Retina (tissue), 1 donor: ENCODE data around the gene RAVER2.
A peak's percentile ranks its signal among the peaks of the same experiment; 100 is the strongest.
"Not testable (repeated sequence)": the region's sequence is repeated elsewhere in the genome, so short reads cannot be mapped to it uniquely, and the experiment has no call there.

Experiments used
- DNase-seq: peaks from one replicate; pipeline ENCODE4 v3.0.0-alpha.2; 2016

RAVER2 gene

DNA sequence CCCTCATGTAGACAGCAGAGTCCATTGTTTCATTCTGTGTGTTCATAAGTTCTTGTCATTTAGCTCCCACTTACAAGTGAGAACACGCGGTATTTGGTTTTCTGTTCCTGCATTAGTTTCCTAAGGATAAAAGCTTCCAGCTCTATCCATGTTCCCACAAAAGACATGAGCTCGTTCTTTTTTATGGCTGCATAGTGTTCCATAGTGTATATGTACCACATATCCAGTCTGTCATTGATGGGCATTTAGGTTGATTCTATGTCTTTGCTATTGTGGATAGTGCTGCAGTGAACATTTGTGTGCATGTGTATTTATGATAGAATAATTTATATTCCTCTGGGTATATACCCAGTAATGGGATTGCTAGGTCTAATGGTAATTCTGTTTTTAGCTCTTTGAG lies 75.7 kb downstream of the RAVER2 start:
- not testable (repeated sequence) for DNase-seq

DNA sequence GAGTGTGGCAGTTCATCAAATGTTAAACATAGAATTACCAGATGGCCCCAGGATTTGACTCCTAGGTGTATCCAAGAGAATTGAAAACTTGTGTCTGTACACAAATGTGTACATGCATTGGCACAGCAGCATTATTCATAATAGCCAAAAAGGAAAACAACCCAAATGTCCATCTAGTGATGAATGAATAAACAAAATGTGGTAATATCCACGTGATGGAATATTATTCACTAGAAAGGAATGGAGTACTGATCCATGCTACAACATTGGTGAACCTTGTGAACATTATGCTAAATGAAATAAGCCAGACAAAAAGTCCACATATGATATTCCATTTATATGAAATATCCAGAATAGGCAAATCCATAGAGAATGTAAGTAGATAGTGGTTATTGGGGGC lies 77.7 kb downstream of the RAVER2 start:
- no peak for DNase-seq

DNA sequence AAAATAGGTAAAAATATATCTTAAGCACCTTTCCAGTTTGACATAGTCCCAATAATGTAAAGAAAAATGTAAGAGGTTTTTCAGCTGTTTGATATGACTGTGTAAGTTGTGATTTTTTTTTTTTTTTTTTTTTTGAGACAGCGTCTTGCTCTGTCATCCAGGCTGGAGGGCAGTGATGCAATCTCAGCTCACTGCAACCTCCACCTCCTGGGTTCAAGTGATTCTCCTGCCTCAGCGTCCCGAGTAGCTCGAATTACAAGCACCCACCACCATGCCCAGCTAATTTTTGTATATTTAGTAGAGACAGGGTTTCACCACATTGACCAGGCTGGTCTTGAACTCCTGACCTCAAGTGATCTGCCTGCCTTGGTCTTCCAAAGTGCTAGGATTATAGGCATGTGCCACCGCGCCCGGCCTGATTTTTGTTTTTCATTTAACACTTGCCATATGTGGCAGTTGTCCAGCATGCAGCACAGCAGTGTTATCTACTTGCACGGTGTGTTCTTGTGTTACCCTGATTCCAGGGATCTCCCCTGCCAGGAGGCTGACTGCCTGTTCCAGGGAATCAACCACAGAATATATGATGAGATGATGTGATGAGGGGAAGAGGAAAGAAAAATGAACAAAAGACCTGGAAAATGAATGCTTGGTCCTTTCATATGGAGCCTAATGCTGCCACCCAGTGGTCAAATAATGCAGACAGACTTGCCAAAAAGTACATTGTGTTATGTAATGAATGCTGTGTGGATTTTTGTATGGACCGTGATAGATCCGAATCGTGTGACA lies 79.0 kb downstream of the RAVER2 start:
- peak; percentile 76 for DNase-seq

DNA sequence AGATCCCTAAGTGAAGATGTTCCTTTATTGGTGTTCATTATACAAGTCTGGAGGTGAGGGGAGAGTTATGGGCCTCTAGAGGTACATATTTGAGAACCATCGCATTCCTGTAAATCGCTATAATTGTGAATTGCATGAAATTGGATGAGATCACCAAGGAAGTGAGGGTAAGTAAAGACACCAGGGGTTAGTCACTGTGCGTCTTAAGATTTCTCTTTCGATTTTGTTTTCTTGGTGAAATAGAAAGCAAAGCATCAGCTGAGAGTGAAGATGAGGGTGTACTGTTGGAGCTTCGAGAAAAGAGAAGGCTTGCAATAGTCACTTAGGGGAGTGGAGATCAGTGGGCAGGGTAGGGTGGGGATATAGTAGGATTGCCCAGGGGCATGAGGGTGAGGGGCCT lies 82.1 kb downstream of the RAVER2 start:
- no peak for DNase-seq

DNA sequence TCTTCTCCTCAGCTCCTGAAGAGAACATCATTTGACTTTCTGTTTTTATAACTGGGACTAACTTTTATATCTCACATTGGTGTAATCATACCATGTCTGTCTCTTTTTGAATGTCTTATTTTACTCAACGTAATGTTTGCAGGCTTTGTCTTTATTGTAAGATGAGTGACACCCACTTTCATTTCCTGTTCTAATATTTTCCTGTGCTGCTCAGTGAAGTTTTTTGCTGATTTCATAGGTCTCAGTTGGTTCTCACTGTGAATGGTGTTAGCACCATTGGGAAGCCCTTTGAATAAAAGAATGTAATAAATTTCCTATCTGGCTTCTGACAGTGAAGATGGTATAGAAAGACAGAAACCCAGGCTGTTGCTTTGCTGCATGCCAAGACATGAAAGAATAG lies 84.0 kb downstream of the RAVER2 start:
- no peak for DNase-seq

DNA sequence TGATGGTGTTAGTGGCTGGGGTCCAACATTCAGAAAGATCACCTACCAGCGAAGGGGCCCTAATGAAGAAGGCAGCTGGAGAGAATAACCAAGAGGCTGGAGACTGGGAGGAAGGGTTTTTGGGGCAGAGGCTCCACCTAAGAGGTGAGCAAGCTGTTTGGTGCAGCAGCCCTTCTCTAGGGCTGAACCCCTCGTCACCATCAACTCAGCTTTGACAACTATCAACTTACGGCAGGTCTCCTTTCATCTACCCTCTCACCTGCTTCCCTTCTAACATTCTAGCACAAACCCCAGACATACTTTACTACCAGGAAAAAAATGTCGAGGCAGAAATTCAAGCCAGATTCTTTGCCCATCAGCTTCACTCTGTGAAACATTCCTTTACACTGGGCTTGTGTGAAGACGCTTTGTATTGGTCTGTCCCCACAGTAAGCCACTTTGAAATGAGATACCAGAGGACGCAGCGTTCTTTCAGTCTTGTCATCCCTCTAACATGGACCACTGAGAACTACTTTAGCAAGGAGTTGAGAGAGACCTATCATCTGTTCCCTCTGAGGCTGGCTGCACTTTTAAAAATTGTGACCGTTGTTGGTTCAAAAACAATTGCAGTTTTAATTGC lies 84.6 kb downstream of the RAVER2 start:
- DNase-seq: no peak

DNA sequence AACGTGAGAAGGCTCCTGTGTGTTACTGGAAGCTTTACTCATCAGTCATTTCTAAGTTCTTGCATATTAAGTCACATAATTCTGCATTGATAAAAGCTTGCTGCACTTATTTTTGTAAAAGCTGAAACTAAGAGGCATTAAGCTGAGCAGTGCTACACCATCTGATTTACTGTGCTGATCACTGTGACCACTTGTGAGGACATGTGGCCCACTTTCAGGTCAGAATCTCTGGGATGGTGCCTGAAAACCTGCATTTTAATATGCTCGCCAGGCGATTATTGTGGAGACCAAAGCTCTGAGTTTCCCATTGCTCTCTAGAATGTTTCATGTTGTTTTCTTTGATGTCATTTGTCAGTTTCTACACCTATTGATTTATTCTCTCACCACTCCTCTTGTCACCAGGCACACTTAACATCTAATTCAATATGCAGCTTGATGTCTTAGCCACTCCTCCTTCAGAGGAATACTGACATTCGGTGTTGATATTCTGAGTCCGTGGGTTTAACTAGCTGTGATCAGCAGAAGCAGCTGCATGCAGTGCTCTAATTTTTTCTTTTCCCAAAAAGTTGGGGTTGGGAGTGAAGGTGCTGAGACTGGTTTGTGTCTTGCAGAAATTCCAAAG lies 85.3 kb downstream of the RAVER2 start:
- DNase-seq: no peak

DNA sequence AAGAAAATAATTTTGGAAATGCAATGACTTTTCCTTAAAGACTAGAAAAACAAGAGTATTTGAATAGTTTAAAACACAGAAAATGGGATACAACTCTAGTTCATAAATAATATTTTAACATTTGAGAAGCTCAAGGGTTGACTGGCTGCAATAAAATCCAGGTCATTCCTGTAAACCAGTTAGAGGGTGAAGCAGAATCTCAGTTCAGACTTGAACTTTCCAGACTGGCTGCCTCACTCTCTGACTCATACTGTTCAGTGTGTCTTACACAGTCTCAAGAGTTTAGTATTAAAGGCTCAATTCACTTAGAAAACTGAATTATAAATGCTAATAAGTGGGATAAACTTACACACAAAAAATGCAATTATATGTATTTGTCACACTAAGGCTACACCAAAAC lies 89.9 kb downstream of the RAVER2 start:
- no peak for DNase-seq

DNA sequence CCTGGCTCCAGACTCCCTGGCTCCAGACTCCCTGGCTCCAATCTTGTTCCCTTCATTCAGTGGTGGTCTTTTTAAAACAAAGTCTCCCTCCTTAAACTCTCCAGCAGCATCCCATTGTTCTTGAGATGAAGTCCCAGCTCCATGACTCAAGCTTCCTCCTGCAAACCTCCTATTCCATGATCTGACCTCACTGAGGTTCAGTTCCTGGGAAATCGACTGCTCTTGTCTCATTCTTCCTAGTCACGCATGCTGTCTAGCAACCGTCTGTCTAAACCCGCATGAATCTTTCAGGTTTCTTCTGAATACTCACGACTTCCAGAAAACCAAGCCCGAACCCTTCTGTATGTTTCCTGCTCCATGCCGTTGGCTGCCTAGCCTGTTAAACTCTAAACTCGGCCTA lies 91.9 kb downstream of the RAVER2 start:
- DNase-seq: no peak

DNA sequence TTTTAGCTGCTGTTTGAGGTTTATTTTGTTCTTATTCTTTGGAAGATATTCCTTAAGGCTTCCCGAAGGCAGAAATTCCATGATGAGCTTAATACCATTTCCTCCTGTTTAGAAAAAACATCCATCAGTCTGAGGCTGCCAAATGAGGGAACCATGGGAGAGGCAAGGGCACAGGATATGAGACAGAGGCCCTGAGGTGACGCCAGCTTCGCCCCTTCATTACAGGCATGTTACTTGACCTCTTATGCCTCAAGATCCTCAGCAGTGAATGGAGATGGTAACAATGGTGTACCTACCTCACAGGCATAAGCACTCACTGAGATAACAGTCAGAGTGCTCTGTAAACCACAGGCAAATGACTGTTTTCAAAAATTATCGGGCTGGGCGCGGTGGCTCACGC lies 93.6 kb downstream of the RAVER2 start:
- no peak for DNase-seq

DNA sequence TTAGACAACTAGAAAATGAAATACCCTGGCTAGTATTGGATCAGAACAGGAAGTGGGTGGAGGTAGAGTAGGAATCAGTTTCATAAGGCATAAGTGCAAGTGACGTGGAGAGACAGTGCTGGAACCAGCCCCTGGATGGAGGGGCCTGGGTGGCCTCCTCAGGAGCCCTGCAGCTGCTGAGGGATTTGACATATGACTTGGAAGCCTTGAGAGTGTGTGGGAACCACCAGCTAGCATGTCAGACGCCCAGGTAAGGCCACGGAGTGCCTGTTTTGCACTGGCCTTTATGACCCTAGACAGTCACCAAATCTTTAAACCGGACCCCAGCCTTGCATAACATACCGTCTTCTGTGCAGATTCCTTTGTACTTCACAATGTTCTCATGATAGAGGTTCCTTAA lies 94.4 kb downstream of the RAVER2 start:
- DNase-seq: no peak

DNA sequence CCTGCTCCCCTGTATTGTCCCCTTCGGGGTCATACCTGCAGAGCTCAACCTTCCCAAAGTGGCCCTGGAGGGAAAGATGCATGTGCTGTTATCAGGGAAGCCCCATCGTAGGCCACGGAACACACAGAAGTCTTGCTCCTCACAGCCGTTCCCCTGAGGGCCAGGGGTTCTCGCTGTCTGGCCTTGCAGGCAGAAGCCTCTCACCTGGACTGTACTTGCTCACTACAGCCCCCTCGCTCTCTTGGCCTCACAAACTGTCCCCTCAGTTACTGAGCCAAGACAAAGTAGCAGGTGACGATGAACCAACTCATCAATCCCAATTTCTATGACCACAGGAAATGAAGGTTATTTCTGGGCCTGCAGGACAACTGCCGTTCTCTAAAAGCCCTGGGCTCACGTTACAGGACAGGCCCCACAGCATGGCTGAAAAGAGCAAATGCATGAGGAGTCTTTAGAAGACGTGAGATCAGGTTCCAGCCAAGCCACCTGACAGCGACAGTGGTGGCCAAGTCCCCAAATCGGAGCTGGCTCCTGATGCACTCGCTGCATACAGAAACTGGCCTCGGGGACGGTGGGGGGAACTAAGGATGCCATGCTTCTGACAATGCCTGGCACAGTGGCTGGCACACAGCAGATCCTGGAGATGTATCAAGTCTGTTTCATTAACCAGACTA lies 95.0 kb downstream of the RAVER2 start:
- DNase-seq: no peak

DNA sequence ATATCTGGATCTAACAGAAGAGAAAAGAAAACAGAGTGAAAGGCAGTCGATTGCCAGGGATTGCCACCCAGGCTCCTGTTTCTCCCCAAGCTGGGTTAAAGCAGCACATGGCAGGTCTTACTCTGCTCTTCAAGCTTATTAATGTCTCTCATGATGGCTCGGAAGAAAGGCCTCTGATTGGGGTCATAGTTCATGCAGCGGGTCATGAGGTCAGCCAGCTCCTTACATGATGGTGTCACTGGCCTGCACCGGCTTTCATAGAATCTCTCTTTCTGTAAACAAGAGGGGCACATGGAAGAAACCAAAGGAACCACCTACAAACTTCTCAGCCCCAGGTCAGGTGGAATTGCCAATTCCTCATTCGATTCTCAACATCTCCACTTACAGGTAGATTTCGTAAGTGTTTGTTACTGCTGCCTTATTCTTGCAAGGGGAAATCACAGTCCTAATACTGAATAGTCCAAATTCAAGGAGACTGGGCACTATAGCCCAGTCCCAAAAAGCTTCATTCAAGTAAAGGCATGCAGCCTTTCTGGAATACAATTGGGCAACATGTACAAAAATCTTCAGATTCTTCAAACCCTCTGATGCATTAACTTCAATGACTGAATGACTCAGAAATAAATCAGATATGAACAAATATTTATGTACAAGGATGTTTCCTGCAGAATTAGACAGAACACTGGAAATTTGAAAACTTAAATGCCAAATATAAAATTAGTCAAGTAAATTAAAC lies 96.6 kb downstream of the RAVER2 start:
- no peak for DNase-seq

DNA sequence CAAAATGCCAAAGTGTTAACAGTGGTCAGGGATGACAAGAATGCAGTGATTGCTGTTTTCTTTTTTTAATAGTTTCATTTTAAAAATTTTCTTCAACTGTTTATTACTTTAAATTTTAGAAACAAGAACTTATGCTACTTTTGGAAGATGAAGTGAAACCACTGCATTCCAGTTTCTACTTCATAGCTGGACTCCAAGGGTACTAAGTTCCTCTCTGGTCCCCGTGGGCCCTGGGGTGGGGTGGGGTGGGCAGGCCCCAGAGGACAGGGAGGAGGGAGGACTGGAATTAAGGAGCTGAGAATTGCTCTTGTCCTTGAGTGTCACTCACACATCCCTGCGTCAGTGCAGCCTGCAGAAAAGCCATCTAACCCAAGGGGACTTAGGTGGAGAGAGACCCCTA lies 97.3 kb downstream of the RAVER2 start:
- no peak for DNase-seq

DNA sequence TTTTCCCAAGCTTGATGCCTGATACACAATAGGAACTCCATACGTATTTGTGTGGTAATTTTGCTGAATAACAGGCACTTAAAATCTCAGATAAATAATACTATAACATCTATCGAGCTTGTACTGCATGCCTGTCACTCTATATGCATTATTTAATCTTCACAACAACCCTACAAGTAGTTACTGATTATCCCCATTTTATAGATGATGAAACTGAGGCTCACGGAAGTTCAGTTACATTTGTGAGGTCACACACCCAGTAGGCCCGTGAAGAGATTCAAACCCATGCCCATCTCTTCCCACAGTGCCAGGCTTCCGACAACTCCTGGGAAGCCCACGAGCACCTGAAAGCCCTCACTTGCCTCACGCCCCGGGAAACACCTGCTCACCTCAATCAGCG lies 98.8 kb downstream of the RAVER2 start:
- DNase-seq: no peak

DNA sequence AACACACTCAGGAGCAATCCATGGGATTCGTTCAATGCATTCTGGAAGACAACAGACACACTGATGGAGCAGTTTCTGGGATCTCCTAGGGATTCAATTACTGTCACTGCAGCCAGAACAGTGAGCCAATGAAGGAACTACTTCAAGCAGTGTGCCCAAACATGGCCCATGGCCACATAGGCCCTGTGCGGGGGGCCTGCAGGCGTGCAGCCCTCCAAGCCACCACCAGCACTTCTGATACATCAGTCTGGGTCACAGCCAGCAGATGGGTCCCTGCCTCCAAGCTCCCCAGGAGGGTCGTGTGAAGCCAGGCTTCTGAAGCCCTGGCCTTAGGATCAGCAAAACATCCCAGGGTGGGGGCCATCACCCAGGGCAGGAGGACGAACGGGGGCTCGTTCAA lies 99.3 kb downstream of the RAVER2 start:
- no peak for DNase-seq

DNA sequence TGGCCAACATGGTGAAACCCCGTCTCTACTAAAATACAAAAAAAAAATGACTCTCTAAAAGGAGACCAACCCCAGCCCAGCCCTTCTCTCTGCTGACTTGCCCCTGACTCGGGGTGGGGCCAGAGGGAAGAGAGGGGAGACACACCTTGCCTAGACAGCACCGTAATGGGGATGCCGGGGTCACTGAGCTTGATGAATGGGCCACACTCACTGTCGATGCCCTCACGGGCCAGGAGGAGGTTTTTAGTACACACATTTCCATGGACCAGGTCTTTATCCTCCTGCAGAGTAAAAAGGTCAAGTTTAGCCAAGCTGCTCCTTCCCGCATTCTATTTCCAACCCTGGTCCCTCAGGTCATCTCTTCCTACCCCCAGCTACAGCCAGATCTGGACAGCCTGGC lies 99.7 kb downstream of the RAVER2 start:
- no peak for DNase-seq

DNA sequence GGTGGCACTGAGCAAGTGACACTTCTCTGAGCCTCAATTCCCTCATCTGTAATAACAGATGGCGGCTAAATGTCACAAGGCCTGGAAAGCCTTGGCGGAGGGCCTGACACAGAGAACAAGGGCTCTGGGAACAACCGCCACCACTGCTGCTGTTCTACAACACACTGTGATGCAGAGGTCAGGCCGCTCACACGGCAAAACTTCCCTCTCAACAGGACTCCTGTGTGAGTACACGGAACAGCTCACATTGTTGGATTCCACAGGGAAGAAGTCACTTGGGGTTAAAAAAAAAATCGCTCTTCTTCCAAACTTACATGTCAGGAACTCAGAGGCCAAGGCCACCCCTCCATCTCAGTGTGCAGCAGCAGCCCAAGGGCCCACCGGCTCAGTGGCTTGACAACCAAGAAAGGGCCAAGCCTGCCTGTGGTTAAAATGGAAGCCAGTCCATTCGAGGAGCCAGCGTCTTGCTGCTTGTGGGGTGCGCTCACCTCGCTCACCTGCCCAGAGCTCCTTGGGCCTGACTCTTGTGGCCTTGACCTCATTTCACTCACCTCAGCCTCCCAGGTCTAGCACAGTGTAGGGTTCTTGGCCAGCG lies 101.1 kb downstream of the RAVER2 start:
- DNase-seq: no peak

DNA sequence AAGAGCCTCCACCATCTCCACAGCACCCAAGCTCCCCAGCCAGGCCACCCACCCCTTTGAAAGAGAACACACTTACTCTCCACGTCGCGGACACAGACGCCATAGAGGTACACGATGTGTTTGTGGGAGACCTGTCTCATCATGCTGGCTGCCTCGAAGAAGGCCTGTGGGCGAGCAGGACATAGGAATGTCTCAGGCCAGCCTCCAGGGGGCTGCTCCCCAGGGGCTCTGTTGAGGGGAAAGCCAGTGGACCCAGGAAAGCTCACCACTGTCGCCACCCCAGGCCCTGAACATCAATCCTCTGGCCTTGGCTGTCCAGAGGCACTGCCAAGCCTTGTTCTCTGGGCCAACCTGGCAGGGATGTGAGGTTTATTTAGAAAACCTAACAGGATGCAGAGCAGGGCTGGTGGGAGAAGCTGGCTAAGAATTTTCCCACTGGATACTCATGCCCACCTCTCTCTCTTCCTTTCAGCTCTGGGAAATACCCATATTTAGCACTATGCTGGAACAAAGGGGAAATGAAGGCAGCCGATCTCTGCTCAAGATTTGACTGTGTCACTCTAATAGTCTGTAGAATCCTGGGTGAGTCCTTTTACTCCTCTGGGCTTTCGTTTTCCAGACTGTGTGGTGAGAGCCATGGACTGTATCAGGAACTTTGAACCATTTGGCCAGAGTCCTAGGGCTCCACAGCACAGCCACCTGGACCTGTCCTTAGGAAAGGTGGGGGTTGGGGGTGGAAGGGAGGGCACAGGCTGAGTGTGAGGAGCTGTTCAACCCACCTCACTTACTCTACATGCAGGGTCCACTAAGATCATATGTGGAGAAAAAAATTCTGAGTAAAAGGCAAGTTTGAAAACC lies 101.9 kb downstream of the RAVER2 start:
- no peak for DNase-seq

DNA sequence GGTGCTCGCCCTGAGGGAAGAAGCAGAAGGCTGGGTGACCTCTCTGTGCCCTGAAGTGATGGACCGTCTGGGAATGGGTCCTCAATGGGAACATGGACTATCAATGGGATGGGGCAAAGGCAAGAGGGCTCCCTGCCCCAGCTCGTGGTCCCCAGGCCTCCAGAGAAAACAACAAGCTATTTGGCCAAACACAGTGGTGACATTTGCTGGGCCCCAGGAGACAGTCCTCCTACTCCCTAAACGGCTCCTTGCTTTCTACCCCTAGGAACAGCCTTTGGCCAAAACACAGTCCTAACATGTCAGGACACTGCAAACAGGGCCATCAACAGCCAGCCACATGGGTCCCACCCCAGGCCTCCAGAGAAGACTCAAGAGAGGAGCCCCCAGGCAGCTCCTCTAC lies 102.8 kb downstream of the RAVER2 start:
- DNase-seq: no peak

DNA sequence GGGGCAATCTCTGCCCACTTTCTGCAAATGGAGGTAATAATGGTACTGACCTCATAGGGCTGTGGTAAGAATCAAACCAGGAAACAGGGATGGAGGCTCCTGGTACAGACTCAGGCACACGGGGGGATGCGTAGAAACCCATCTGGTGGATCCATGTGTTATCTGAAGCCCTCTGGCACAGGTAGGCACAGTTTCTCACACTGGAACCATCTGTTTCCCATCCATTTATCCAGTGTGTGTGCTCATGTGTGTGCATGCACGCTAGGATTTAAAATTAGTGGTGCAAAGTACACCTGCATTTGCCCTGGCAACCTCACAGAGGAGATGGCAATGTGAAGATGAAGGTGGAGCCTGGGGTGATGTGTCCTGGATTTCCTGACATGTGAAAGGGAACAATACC lies 103.3 kb downstream of the RAVER2 start:
- DNase-seq: no peak

DNA sequence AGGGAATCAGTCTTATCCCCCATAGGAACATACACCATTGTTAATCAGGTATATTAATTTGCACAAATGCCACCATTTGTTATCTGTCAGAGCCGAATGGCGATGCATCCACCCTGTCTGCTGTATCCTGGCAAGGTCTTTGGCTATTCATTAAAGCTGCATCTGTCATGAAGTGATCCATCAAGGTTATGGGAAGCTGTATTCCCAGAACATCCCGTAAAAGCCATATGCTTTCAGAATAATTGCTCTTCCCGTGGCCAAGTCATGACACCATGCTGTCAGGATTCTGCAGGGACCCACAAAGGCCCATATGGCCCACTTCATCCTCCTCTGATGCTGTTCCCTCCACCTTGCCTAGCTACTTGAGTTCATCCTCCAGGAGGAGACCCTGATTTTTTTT lies 103.9 kb downstream of the RAVER2 start:
- DNase-seq: peak; percentile 49
